GM21529 (cell line): ENCODE measurements around the gene FCRLA.

Experiments
- ATAC-seq: cut with Tn5 transposase; IDR thresholded peaks from one replicate; pipeline ENCODE4 v1.9.1; 2021; ENCODE audit not compliant: unreplicated experiment

The FCRLA gene

DNA sequence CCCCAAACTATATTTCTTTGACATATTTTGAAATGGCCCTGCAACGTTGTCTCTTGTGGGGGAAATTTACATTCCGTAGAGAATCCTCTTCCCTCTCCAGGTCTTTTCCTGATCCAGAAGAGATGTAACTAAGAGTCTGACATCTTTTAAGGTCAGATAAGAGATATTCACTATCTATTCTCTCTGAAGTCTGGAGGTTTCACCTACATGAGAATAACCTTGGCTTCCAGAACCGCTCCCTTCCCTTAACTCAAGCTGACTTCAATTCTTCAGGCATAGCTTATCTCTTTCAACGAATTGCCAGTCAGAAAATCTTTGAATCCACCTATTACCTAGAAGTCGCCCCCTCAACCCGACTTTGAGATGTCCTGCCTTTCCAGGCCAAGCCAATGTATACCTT lies 24.2 kb downstream of the FCRLA start:
- ATAC-seq, result no peak

DNA sequence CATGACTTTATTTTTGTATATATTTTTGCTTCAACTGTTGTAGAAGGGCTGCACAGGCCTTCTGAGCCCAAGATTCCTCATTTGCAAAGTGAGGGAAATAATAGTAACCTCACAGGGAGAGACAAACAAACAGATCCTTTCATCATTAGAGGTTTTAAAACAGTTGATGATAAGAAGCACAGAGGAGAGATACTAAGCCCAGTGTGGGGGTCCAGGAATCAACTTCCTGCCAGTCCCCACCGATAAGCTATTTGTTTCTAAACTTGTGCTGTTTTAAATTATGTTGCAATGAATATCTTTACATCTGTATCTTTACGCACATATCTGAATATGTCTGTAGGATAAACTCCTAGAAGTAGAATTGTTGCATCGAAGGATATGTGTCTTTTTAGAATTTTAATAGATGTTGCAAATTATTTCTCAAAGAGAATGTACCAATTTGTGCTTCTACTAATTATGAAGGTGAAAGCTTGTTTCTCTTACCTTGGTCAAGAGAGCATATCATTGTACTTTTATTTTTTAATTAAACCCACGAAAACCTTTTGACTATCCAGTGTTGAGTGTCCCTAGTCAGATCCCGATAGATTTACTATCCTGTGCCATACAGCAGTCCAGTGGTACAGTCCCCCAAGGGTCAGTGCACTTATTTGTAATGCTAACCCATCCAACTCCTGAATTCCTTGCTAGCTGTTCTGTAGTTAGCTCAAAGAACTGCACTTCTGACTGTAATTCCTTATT lies 25.1 kb downstream of the FCRLA start:
- no peak for ATAC-seq

DNA sequence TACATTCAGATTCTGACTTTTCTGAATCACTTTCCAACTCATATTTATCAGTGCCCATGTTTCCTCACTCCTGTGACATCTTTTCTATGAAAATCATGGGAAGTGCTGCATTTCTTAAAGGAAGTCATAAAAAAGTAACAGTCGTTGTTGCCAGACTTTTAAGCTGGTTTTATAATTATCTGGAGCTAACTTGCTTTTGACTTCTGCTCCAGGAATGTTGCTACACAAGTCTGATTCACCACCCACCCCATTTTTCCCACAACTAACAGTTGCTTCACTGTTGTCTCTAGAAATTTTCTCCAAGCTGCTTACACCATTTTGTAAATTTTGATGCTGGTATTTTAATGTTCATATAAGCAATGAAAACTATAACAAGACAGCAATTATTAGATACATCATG lies 26.5 kb downstream of the FCRLA start:
- ATAC-seq, result no peak

DNA sequence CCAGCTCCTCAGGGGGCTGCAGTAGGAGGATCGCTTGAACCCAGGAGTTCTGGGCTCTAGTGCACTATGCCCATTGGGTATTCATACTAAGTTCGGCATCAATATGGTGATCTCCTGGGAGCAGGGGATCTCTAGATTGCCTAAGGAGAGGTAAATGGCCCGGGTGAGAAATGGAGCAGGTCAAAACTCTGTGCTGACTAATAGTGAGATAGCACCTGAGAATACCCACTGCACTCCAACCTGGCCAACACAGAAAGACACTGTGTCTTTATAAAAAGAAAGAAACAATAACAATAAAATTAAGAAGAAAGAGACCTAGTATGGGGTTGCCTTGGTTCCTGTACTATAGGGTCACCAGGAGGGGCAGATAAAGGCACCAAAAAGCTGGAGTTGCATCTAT lies 28.8 kb downstream of the FCRLA start:
- ATAC-seq, result no peak

DNA sequence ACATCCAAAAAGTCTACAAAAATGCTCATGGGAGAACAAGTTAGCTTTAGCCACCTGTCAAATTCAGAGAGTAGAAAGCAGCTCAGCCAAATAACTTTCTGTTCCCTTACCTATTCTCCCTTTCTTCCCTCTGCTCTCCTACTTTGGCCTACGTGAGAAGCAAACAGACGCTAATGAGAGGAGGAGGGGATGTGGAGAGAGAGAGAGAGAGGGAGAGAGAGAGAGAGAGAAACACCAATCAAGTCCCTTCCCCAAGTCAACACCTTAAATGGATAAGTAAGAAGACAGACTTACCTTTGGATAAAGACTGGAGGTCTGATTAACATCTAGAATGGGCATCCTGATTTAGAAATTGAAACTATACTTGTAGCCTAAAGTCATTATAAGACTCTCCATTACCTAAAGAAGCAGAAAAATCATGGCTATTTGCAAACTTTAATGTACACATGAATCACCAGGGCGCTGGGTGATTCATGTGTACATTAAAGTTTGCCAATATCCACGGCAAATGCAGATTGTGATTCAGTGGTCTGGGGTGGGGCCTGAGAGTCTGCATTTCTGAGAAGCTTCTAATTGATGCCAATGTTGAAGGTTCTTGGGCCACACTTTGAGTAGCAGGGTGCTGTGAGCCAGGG lies 29.4 kb downstream of the FCRLA start:
- ATAC-seq, result no peak

DNA sequence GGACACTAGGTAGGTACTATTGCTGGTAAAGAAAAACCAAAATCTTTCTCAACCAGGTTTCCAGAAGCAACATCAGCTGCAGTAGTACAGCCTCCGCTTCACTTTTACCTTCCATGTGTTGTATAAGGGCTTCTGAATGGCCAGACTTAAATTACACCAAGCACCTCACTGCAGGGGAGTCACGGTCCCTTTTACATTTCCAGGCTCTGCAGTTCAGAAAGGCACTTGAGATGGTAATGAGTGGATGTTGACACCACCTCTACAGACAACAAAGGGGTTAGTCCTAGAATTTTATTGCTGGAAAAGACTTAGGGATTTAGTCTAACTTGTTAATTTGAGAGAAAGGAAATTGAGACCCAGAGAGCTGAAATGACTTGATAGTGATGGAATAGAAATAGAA lies 30.6 kb downstream of the FCRLA start:
- ATAC-seq, result no peak

DNA sequence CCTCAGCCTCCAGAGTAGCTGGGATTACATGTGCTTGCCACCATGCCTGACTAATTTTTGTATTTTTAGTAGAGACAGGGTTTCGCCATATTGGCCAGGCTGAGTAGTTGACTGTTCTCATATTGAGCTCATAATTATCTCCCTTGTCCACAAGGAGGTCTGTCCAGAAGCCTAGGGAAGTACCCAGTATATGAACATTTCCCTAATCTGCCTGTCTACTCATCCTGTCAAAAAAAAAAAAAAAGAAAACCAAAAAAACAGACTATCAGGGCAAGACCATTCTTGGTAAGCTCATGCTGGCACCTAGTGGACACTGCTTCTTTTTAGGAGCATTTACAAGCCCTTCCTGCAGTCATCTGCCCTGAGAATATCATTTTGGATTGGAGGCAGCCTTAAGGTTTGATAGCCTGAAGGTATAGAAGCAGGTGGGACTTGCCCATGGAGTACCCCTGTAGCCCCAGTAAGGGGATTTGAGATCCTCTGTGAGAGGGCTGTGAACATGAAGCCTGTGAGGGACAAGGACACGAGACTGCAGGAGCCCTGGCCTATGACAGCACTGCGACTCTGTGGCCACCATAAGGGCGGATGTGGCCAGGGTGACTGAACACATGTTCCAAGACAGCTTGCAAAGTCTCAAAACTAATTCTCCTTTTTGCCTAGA lies 31.7 kb downstream of the FCRLA start:
- ATAC-seq, result peak; percentile 74

DNA sequence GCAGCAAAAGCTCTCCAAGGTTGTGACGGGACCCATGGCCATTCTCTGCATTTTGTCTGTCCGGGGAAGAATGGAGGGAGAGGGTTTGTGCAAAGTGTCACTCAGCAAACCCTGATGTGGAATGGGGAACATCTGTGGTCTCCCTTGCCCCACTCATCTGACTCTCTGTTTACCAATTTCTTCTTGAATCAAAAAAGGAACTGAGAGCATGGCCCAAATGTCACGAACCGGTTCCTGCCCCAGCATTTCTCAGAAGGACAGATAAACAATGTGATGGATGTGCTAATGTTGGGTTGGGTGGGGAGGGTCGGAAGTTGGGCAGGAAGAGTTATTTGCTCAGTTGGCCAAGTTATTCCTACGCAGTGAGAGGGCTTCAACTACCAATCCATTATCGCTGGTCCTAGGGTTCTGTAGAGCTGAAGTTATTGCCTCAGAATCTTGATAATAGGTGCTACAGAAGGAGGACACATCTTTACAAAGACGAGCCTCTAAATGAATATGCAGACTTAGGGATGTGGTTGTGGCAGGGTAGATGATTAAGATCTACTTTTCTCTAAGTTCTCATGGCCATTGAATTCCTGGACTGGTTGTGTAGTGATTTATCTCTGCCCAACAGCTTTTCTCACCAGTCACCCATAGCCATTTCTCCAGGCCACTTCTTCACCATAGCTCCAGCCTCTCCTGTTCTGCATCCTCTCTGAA lies 33.0 kb downstream of the FCRLA start:
- no peak for ATAC-seq

DNA sequence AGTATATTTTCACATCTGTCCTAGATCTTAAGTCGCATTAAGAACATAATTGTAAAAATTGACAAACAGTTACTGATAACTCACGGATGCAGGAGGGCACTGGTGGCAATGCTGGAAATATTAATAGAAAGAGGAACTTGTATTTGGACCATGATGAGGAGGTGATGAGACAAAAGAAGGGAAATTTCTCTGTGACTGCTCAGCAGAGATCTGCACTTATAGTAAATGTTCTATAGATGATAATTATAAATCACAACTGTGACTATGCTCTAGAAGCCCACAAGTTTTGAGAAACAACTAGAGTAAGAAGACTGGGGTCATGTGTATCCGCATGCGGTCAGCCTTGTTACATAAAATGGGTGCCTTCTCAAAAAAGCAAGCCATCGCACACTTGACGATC lies 33.9 kb downstream of the FCRLA start:
- no peak for ATAC-seq

DNA sequence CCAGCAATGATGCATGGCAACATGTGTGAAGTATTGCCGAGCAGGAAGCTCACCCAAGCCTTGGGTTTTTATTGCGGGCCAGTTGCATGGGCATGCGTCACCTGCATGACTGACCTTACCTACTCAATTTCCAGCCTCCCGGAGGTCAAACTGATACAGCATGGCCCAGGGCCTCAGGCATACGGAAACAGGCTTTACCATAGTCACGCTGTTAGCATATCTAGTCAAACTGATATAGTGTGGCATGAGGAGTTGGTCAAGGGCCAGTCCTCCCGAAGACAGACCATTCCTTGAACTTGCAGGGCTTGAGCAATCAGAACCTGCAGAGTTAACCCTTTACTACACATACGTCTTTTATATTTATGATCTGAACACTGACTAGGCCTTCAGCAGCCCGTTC lies 36.2 kb downstream of the FCRLA start:
- ATAC-seq, result no peak

DNA sequence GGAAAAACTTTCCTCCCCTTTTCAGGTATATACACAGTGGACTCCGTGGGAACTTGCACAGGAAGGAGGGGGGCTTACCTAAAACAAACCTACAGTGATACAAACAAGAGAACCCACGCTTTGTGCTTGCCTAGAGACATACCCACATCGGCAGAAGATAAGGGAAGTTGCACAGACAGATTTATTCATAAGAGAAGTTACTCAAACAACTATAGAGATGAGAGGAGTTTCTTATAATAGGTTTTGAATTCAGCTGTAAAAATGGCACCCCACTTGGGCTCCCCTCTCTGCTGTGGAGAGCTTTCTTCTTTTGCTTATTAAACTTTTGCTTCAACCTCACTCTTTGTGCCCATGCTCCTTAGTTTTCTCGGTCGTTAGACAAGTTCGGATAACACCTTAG lies 40.8 kb downstream of the FCRLA start:
- ATAC-seq, result no peak

DNA sequence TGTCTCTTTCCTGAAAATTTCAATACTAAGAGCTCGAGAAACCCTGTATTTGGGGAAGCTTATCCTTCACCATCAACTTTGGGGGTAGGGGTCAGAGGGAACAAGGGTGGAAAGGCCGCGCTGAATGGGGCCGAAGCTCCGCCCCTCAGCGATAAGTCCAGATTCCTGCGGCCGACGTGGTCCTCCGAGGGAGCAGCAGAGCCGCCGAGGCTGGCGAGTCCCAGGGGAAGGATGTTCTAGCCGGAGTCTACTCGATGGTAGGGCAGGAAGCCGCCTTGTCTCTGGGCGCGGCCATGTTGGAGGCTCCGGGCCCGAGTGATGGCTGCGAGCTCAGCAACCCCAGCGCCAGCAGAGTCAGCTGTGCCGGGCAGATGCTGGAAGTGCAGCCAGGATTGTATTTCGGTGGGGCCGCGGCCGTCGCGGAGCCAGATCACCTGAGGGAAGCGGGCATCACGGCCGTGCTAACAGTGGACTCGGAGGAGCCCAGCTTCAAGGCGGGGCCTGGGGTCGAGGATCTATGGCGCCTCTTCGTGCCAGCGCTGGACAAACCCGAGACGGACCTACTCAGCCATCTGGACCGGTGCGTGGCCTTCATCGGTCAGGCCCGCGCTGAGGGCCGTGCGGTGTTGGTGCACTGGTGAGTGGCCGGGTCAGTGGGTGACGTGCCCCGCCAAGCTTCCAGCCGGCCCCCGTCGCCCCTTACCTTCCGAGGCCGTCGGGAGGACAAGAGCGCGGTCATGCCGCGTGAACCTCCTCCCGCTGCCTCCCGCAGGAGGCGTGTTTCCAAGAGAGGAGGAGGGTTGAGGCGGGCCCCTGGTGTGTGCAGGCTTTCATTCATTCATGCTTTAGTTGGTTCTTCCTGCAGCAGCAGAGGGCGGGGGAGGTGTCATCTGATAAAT lies 42.7 kb downstream of the FCRLA start, which contains the start of gene DUSP12:
Gene DUSP12, plus strand, starts transcription at position 278 of the 899 bp plus-strand sequence. Its CDS starts 16 bp downstream, at position 294.
- ATAC-seq, result peak; percentile 97

DNA sequence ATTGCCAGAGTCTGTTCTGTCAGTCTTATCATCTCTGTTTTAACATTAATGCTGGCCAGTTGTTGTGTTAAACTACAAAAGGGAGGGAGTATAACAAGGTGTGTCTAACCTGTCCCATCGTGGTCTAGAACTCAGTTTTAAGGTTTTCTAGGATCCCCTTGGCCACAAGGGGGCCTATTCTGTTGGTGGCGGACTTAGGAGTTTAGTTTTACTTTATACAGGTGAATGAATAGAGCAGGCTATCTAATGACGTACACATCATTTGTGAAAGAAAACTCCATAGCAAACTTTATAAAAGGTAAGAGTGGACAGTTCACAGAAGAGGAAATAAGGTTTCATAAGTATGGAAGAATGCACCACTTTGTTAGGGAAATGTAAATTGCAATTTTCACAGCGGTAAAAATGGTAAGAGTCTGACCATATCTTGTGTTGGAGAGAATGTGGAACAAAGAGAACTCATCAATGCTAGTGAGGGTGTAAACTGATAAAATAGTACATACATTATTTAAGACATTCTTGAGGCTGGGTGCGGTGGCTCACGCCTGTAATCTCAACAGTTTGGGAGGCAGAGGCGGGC lies 56.6 kb downstream of the FCRLA start:
- ATAC-seq, result no peak
